ENCODE measurements around the gene RIMBP2. TPM values are rescaled to one million over a fixed set of nuclear protein-coding genes. Genes with fewer than 3 reads are reported as not detected.

Gene RIMBP2
- total RNA-seq, 1 donor from 2014 or later = 0.27 TPM

DNA sequence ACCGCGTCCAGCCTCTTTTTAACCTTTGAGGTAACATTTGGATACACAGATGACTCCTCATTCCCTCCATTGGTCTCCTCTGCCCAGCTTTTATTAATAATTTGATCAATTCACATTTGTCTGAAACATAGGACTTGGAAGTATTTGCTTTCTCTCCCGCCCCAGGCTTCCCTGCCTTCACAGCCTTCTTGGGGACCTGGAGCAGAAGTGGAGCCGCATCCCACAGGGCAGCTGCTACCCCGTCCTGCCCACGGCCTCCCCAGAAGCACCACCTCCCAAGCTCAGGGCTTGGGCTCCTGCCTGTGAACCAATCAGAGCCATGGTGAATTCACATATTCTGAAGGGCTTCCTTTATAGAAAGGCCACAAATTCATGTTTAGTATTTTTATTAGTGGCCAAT is 280.8 kb downstream of the RIMBP2 start:
- DNase-seq = no peak
- H3K4me1 ChIP-seq = no peaks in the 10 kb centered on the region

GRCh38 chr12:130434560-130434959 is 281.5 kb downstream of the RIMBP2 start:
- Histone ChIP-seq H3K27ac (no peak overlapping the region), H3K27me3 (ENCODE audit: low read depth) (no peaks in the 10 kb centered on the region), H3K36me3 (no peaks in the 10 kb centered on the region), H3K4me1 (no peaks in the 10 kb centered on the region), H3K4me3 (no peak overlapping the region), H3K9me3 (no peaks in the 10 kb centered on the region)
- ATAC-seq (no peak), DNase-seq (no peak)
- intact Hi-C loops (cut with DNase I) = no loop called here
- no peak for TF ChIP-seq CTCF (IDR thresholded peaks at IDR 0.05)

More for the DNA sequence above, 280.8 kb downstream of the RIMBP2 start:
- Histone ChIP-seq H3K36me3 (no peaks in the 10 kb centered on the region), H3K27me3 (ENCODE audit: low read depth) (no peaks in the 10 kb centered on the region), H3K9me3 (no peaks in the 10 kb centered on the region), H3K4me3 (no peak overlapping the region), H3K27ac (no peak overlapping the region)
- ATAC-seq = no peak
- TF ChIP-seq CTCF (IDR thresholded peaks at IDR 0.05) = no peak
- intact Hi-C loops (cut with DNase I) = no loop called here

DNA sequence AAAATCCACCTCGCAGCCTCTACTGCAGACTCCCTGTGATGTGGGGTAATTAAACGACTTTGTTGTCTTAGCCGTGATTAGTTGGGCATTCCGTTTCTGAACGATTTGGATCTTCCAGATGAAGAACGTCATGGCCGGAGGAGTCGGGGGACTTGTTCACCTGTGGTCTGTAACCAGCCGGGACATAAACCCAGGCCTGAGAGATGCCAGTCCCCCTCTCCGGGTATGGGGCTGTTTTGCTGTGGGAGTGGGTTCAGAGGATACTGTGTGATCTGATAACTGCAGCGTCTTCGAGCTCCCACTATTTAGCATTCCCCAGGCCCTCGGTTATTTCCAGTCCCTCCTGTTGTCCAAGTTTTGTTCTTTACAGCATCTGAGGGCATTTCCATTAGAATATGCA is 282.3 kb downstream of the RIMBP2 start:
- intact Hi-C loops (cut with DNase I) = no loop called here
- DNase-seq = no peak
- no peak for ATAC-seq

DNA sequence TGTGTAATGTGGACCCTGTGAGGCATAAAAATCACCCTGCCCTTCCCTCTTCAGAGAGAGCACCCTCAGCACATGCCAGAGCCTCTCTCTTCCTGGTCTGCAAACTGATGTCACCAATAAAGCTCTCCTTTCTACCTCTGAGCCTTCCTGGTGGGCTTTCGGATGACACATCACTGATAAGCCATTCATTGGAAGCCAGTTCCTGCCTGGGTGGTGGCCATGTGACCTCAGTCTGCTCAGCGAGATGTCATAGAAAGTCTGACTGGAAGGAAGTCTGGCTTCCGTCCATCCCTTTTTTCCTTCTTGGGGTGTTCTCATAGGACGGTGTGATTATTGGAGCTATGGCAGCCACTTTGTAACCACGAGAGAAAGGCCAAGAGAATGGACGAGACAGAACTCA is 282.7 kb downstream of the RIMBP2 start:
- no peak for TF ChIP-seq CTCF (IDR thresholded peaks at IDR 0.05)
- no peaks in the 10 kb centered on the region for H3K9me3 ChIP-seq
- ATAC-seq = no peak
- H3K27me3 ChIP-seq (ENCODE audit: low read depth) = no peaks in the 10 kb centered on the region
- H3K4me1 ChIP-seq = no peaks in the 10 kb centered on the region
- intact Hi-C loops (cut with DNase I) = no loop called here
- H3K27ac ChIP-seq = no peak overlapping the region
- no peaks in the 10 kb centered on the region for H3K36me3 ChIP-seq
- H3K4me3 ChIP-seq = no peak overlapping the region
- no peak for DNase-seq

More for the DNA sequence above, 282.3 kb downstream of the RIMBP2 start:
- Histone ChIP-seq H3K9me3 (no peaks in the 10 kb centered on the region), H3K36me3 (no peaks in the 10 kb centered on the region), H3K27ac (no peak overlapping the region), H3K4me1 (no peaks in the 10 kb centered on the region), H3K4me3 (no peak overlapping the region), H3K27me3 (ENCODE audit: low read depth) (no peaks in the 10 kb centered on the region)
- no peak for TF ChIP-seq CTCF (IDR thresholded peaks at IDR 0.05)

DNA sequence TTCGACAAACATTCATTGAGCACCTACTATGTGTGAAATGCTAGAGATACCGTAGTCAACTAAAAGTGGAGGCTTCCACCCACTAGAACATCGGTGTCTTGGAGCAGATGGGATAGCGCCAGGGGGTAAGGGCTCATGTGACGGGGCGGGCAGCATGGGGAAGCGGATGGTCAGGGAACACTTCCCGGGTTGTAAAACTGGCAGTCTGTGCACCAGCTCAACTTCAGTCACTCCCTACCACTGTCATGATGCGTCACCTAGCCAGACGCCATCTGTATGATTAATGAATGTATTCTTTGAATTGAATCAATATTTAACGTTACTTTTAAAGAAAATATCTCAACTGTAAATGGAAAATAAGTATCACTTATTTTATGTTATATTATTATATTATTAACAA is 284.9 kb downstream of the RIMBP2 start:
- H3K27me3 ChIP-seq (ENCODE audit: low read depth) = no peaks in the 10 kb centered on the region
- H3K27ac ChIP-seq = no peak overlapping the region
- no peaks in the 10 kb centered on the region for H3K36me3 ChIP-seq
- H3K4me3 ChIP-seq = no peak overlapping the region
- no peaks in the 10 kb centered on the region for H3K4me1 ChIP-seq
- no peaks in the 10 kb centered on the region for H3K9me3 ChIP-seq
- intact Hi-C loops (cut with DNase I) = no loop called here
- ATAC-seq (no peak), DNase-seq (no peak)
- TF ChIP-seq CTCF (IDR thresholded peaks at IDR 0.05) = no peak
